ENCODE results near the gene CRTC1. TPM values are rescaled to one million over a fixed set of nuclear protein-coding genes. Genes with fewer than 3 reads are reported as not detected.
A peak's percentile ranks its signal among the peaks of the same experiment; 100 is the strongest.

CRTC1 gene
- total RNA-seq, 2 donors from 2014 or later = 4.0 to 5.8 TPM

GRCh38 chr19:18682807-18683108, 722 bp upstream of the CRTC1 start:
- H3K27ac ChIP-seq = peak overlapping the region; percentile 82 to 88
- peaks cover 0 to 21% of the 10 kb centered on the region in 2 donors for H3K4me1 ChIP-seq
- TF ChIP-seq CTCF (IDR thresholded peaks at IDR 0.05) = no peak

GRCh38 chr19:18683958-18684641, 620 bp downstream of the CRTC1 start:
- Histone ChIP-seq H3K9me3 (no peaks in the 10 kb centered on the region), H3K27me3 (no peaks in the 10 kb centered on the region), H3K4me1 (peaks cover 0 to 12% of the 10 kb centered on the region in 2 donors), H3K27ac (peak overlapping the region; percentile 67 to 84), H3K4me3 (peak overlapping the region; percentile 59 to 77), H3K36me3 (no peaks in the 10 kb centered on the region)
- no peak for TF ChIP-seq CTCF (IDR thresholded peaks at IDR 0.05)
- DNase-seq (ENCODE audit: low spot score) = no peak

More at GRCh38 chr19:18682807-18683108, 722 bp upstream of the CRTC1 start:
- Histone ChIP-seq H3K4me3 (peak overlapping the region in 1 of 2 donors; percentile 59), H3K27me3 (no peaks in the 10 kb centered on the region), H3K36me3 (no peaks in the 10 kb centered on the region), H3K9me3 (no peaks in the 10 kb centered on the region)
- no peak for DNase-seq (ENCODE audit: low spot score)

- Histone ChIP-seq H3K4me1 (peaks cover 0 to 12% of the 10 kb centered on the region in 2 donors), H3K27ac (peak overlapping the region in 1 of 2 donors; percentile 67), H3K9me3 (no peaks in the 10 kb centered on the region), H3K4me3 (peak overlapping the region in 1 of 2 donors; percentile 59), H3K27me3 (no peaks in the 10 kb centered on the region), H3K36me3 (no peaks in the 10 kb centered on the region)
- no peak for DNase-seq (ENCODE audit: low spot score)
- TF ChIP-seq CTCF (IDR thresholded peaks at IDR 0.05) = no peak
These were observed 1.1 kb downstream of the CRTC1 start for GRCh38 chr19:18684642-18684993.

- H3K27ac ChIP-seq = no peak overlapping the region
- H3K4me3 ChIP-seq = no peak overlapping the region
- DNase-seq (ENCODE audit: low spot score) = no peak
- no peaks in the 10 kb centered on the region for H3K36me3 ChIP-seq
- H3K27me3 ChIP-seq = no peaks in the 10 kb centered on the region
- peaks cover 0 to 12% of the 10 kb centered on the region in 2 donors for H3K4me1 ChIP-seq
- TF ChIP-seq CTCF (IDR thresholded peaks at IDR 0.05) = no peak
- H3K9me3 ChIP-seq = no peaks in the 10 kb centered on the region
These were observed 2.2 kb downstream of the CRTC1 start for GRCh38 chr19:18685597-18686190.

- TF ChIP-seq CTCF (IDR thresholded peaks at IDR 0.05) = no peak
- H3K4me1 ChIP-seq = peaks cover 0 to 12% of the 10 kb centered on the region in 2 donors
- H3K9me3 ChIP-seq = no peaks in the 10 kb centered on the region
- DNase-seq (ENCODE audit: low spot score) = no peak
- H3K36me3 ChIP-seq = no peaks in the 10 kb centered on the region
- H3K27ac ChIP-seq = no peak overlapping the region
- no peaks in the 10 kb centered on the region for H3K27me3 ChIP-seq
- H3K4me3 ChIP-seq = no peak overlapping the region
These were observed 4.4 kb downstream of the CRTC1 start for GRCh38 chr19:18687740-18688465.
